ENCODE data around the gene SLIT3.

SLIT3 gene

DNA sequence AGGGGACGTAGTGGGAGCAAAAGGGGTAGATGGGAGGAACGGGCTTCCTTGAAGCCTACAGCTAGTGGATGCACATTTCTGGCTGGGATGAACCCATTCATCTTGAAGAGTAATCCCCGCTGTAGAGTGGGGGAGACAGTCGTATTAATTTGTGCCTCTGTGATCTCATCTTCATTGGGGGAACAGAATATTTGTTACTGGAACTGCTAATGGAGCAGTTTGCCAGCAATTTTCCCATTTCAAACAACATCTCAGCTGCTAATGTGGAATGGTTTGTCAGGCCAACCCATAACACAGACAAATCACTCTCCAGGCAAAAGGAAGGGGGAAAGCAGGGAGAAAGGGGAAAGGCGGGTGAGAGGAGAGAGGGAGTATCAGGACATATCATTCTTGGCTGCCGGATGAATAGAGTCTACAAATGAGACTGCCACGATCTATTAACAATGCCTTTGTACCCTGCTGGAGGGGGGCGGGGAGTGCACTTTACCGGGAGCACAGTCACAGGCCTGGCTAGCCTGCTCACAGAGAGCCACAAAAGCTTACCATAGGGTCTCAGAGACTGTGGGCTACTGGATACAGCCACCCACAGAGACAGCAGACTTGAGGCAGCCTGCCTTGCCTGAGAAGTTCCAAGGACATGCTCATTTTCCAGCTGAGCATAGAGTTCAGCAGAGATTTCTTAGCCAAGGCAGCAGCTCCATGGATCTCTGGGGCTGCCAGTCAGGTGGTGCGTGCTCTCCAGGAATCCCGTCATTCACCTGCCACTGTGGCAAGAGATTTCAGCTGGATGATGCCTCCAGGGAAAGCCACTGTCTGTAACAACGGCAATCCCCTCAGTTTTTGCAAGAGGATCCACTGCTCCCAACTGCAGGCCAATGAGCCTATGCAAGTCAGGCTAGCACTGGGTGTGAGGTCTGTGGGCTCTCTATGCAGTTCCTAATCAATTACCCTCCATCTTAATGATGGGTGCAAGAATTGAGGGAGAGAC lies 504.1 kb downstream of the SLIT3 start:
- peaks cover 44% of the 10 kb centered on the region for H3K4me1 Mint-ChIP-seq
- peaks cover 9% of the 10 kb centered on the region for H3K27me3 Mint-ChIP-seq (ENCODE audit: low read depth)
- peak overlapping the region; percentile 21 to 64 (median 24) for H3K27ac Mint-ChIP-seq
- TF ChIP-seq CTCF (IDR thresholded peaks at IDR 0.05; ENCODE audit: unreplicated experiment in 3 of 3) = no peak
- no peak overlapping the region for H3K4me3 Mint-ChIP-seq
- H3K9me3 Mint-ChIP-seq = no peaks in the 10 kb centered on the region
- H3K36me3 Mint-ChIP-seq (ENCODE audit: low read depth) = peaks cover 27% of the 10 kb centered on the region

DNA sequence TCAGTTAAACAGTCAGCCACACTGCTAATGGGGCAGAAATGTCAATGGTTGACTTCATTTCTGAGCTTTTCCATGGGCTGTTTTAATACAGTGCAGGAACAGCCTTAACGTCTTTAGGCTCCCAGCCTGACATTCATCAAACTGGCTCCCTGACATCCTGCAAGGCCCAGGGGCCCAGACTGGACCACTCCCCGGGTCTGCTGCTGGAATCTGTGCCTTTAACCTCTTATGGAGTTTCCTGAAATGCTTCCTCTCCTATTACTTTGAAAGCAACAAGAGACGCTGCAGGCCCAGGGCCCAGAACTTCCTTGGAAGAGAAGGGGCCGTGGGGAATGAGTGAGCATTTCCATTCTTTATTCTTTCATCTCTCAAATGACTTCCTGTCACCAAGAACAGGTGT lies 504.9 kb downstream of the SLIT3 start:
- peaks cover 44% of the 10 kb centered on the region for H3K4me1 Mint-ChIP-seq
- H3K36me3 Mint-ChIP-seq (ENCODE audit: low read depth) = peaks cover 25% of the 10 kb centered on the region
- H3K4me3 Mint-ChIP-seq = no peak overlapping the region
- peak overlapping the region in 2 of 3 experiments; percentile 24 to 64 for H3K27ac Mint-ChIP-seq
- no peaks in the 10 kb centered on the region for H3K9me3 Mint-ChIP-seq
- TF ChIP-seq CTCF (IDR thresholded peaks at IDR 0.05; ENCODE audit: unreplicated experiment in 3 of 3) = no peak
- peaks cover 9% of the 10 kb centered on the region for H3K27me3 Mint-ChIP-seq (ENCODE audit: low read depth)

DNA sequence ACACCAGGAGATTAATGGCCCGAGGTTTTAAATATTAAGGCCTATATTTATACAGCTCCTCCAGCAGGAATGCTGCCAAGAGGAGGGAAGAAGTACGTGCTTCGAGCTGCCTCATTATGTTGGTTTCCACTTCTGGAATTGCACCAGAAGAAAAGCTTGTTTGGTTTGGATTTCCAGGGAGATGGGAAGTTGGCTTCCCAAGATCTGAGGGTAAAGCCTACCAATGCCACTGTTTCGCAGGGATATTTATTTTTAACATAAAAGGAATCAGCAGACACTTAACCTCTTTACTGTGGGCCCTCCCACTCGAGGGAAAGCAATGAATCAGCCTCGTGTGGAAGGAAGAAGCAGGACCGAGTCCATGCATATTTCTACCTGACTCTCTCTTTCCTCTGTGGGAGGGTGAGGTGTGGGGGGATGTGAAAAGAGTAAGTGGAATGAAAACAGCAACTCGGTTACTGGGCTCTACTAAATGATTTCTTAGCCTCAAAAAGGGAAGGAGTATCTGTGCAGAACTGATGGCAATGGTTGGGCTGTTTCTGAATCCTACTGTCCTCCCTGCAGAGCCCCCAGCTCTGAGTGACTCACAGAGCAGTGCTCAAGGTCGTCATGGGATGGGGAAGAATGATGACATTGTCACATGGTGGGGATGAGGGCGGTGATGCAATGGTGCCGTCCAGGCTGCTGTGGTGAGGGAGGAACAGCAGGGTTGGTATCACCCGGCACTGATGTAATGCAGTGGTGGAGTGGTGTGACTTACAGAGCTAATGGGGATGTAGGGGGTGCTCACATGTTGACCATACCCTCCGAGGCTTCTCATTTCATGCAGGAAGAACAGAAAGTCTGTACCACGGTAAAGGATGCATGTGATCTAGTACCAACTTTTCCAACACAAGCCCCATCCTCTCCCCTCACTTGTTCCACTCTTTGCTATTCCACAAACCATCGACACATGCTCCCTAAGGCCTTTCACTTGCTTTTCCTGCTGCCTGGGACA lies 506.8 kb downstream of the SLIT3 start:
- peak overlapping the region; percentile 81 to 91 (median 87) for H3K27ac Mint-ChIP-seq
- peaks cover 21% of the 10 kb centered on the region for H3K36me3 Mint-ChIP-seq (ENCODE audit: low read depth)
- peak overlapping the region in 2 of 3 experiments; percentile 14 to 35 for H3K4me3 Mint-ChIP-seq
- H3K27me3 Mint-ChIP-seq (ENCODE audit: low read depth) = peaks cover 4% of the 10 kb centered on the region
- TF ChIP-seq CTCF (IDR thresholded peaks at IDR 0.05; ENCODE audit: unreplicated experiment in 3 of 3) = no peak
- H3K4me1 Mint-ChIP-seq = peaks cover 44% of the 10 kb centered on the region
- no peaks in the 10 kb centered on the region for H3K9me3 Mint-ChIP-seq

GRCh38 chr5:168792678-168793077 lies 508.3 kb downstream of the SLIT3 start:
- Mint-ChIP-seq H3K36me3 (ENCODE audit: low read depth) (peaks cover 31% of the 10 kb centered on the region), H3K27ac (no peak overlapping the region), H3K4me3 (no peak overlapping the region), H3K4me1 (peaks cover 44% of the 10 kb centered on the region), H3K9me3 (no peaks in the 10 kb centered on the region), H3K27me3 (ENCODE audit: low read depth) (peaks cover 9% of the 10 kb centered on the region)
- TF ChIP-seq CTCF (IDR thresholded peaks at IDR 0.05; ENCODE audit: unreplicated experiment in 3 of 3) = no peak

DNA sequence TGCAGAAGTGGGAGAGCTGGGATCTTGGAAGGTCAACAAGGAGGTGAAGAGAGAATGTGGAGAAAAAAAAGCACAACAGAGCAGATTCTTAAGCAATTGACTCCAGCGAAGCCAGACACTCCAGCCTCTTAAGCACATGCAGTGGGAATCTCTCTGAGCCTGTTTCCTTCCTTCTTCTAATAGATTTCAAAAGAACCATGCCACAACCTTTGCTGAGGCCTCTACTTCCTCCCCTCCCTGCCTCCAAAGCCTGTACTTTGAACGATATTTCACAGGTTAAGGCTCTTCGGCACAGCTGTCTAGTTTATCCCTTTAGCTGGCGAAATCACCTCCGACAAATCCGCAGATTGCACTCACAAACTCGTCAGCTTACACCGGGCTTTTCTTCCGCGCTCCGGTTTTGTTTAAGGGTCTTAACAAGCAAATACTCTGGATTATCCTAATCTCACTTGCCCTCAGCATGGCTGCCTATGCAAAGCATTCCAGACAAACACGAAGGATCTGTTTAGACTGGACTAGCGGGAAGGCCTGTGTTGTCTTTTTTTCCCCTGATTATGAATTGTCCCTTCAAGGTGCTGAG lies 510.2 kb downstream of the SLIT3 start:
- Mint-ChIP-seq H3K36me3 (ENCODE audit: low read depth) (peaks cover 39% of the 10 kb centered on the region), H3K9me3 (no peaks in the 10 kb centered on the region), H3K27me3 (ENCODE audit: low read depth) (peaks cover 11% of the 10 kb centered on the region), H3K27ac (no peak overlapping the region), H3K4me3 (no peak overlapping the region), H3K4me1 (peaks cover 28% of the 10 kb centered on the region)
- no peak for TF ChIP-seq CTCF (IDR thresholded peaks at IDR 0.05; ENCODE audit: unreplicated experiment in 3 of 3)

All from nephron (organoid).